ENCODE measurements around the gene TMC6.
"Not testable (repeated sequence)": the region's sequence is repeated elsewhere in the genome, so short reads cannot be mapped to it uniquely, and the experiment has no call there.

The TMC6 gene

GRCh38 chr17:78128551-78129350 is at the start of gene TMC6:
Gene TMC6, minus strand, starts transcription at chr17:78128755. Its CDS starts 1,923 bp downstream, at chr17:78126832.
- DNase-seq, result peak; percentile 29

- DNase-seq, result peak; percentile 26
These were observed 48.0 kb upstream of the TMC6 start for GRCh38 chr17:78176548-78177025.

- no peak for DNase-seq
These were observed 47.1 kb upstream of the TMC6 start for GRCh38 chr17:78175643-78175981.

GRCh38 chr17:78174870-78175642 is 46.5 kb upstream of the TMC6 start:
- no peak for DNase-seq

GRCh38 chr17:78174346-78174869 is 45.9 kb upstream of the TMC6 start:
- DNase-seq, result no peak

- DNase-seq, result no peak
These were observed 44.7 kb upstream of the TMC6 start for GRCh38 chr17:78173097-78173715.

- peak; percentile 8 for DNase-seq
These were observed 43.9 kb upstream of the TMC6 start for GRCh38 chr17:78172249-78173051.

GRCh38 chr17:78171591-78172248 is 43.2 kb upstream of the TMC6 start:
- DNase-seq, result not testable (repeated sequence)

GRCh38 chr17:78170692-78171590 is 42.4 kb upstream of the TMC6 start:
- no peak for DNase-seq

- no peak for DNase-seq
These were observed 40.6 kb upstream of the TMC6 start for GRCh38 chr17:78168903-78169793.

- peak; percentile 73 for DNase-seq
These were observed 39.8 kb upstream of the TMC6 start, which contains the start of gene SYNGR2 for GRCh38 chr17:78168242-78168902. Gene SYNGR2, plus strand, starts transcription at chr17:78168581. Its CDS starts 36 bp downstream, at chr17:78168617.

GRCh38 chr17:78166416-78166815 is 37.9 kb upstream of the TMC6 start:
- no peak for DNase-seq

- no peak for DNase-seq
These were observed 36.4 kb upstream of the TMC6 start for GRCh38 chr17:78164748-78165607.

GRCh38 chr17:78163881-78164747 is 35.6 kb upstream of the TMC6 start:
- no peak for DNase-seq

- no peak for DNase-seq
These were observed 31.1 kb upstream of the TMC6 start for GRCh38 chr17:78159575-78160158.
